ENCODE results near the gene ETFA.

The ETFA gene

DNA sequence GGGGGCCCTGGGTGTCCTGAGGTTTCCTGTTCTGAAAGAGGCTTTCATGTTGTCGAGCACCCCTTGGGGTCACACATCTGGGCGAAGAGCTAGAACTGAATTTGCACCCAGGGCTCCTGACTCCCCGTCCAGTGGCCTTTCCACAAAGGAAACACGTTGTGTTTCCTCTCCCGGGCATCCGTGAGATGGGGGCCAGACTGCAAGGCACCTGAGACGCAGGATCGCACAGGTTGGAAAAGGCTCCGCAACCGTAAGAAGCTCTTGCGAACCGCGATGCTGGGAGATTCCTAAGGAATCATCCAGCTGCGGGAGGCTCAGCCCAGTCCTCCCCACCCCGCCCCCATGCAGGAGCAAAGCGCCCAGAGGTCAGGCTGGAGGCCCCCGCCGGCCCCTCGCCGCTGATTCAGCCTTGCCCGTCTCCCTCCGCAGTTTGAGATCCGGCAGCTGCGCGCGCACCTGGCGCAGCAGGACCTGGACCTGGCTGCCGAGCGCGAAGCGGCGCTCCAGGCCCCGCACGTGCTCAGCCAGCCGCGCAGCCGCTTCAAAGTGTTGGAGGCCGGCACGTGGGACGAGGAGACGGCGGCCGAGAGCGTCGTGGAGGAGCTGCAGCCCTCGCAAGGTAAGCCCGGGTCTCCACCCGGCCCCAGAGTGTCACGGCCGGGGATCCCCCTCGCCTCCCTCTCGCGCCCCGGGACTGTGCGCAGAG, 119.6 kb downstream of the ETFA start:
- DNase-seq: no peak

DNA sequence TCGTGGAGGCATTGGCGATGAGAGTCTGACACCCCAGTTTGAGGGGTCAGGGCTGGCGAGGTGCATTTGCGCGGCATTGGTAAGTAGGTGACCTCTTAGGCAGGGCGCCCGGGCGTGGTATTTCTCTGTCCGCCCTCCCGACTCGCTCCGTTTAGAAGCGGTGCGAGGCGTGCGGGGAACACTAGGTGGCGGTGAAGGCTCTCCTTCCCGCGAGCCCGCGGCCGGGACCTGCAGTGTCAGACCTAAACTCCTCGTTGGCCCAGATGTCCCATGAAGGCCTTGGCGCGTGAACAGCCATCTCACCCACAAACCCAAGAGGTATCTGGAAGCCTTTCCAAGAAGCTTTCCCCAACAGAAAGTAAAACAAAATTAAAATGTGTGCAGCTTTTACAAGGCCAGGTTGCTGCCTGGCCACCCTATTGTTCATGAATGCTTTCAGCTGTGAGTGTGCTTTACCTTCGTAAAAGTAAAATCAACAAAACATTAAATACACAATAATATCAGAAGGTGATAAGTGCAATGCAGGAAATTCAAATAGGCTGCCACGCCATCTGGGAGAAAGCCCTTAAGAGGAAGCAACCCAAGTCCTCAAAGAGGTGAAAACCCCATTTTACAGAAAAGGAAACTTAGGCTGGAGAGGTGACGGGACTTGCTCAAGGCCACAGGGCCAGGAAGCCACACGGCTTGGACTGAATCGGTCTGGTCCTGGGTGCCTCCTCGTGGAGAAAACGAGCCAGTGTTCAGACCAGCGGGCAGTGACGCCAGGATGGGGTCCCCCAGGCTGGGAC, 120.3 kb downstream of the ETFA start:
- DNase-seq: no peak

DNA sequence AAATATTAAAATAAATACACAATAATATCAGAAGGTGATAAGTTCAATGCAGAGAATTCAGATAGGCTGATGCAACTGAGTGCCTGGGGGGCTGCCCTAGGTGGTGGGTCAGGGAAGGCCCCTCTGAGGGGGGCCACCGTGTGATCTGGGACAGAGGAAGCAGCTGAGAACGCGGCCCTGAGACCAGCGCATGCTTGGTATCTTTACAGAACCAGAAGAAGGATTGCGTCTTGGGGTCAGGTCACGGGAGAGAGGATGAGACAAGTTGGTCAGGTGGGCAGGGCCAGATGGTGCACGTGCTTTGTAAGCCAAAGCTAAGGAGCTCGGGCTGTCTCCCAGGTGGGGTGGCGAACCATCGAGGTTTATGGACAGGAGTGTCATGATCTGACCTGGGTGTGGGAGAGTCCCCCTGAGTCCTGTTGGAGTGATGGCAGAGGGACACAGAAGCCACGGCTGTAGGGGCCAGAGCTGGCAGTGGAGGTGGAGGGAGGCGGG, 121.2 kb downstream of the ETFA start:
- DNase-seq: no peak

DNA sequence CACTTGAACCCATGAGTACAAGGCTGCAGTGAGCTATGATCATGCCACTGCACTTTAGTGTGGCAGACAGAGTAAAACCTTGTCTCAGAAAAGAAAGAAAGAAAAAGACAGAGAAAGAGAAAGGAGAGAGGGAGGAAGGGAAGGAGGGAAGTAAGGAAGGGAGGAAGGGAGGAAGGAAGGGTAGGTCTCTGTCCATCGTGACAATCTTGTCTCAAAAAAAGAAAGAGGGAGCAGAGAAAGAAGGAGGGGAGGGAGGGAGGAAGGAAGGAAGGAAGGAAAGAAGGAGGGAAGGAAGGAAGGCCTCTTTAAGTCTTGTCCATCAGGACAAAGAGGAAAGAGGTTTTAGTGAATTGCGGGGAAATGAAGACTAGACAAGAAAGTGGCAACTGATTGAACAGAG, 122.2 kb downstream of the ETFA start:
- DNase-seq: no peak

DNA sequence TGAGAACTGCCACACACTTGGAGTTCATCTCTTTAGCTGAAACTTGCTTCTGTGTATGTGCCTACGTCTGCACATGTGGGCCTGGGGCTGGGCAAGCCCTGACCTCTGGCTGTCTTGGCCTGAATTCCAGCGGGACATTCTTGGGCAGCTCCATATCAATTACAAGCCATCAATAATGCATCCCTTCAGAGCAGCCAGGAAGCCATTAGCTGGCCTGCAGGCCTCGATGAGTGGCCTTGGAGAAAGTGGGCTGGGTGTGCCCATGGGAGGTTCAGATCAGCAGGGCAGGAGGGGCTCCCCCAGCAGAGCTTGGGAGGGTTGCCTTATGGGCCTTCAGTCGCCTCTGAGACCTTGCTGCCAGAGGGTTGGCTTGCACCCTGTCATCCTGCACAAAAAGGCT, 124.1 kb downstream of the ETFA start:
- no peak for DNase-seq

DNA sequence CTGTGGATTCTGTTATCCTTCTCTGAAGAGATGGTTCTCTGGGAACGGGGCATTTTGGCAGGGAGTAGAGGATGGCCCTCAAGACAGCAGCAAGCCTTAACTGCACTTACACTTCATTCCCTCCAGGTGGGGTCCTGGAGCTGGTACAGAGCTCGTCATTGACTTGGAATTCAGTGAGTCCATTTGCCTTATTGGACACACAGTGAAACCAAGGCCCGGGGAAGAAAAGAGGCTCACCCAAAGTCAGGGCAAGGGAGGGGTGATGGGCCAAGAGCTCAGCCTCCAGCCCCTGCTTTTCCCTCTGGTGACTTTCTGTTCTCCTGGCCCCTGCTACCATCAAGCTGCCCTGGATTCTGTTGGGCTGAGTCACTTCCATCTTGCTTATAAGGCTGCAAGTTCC, 125.6 kb downstream of the ETFA start:
- DNase-seq: no peak

DNA sequence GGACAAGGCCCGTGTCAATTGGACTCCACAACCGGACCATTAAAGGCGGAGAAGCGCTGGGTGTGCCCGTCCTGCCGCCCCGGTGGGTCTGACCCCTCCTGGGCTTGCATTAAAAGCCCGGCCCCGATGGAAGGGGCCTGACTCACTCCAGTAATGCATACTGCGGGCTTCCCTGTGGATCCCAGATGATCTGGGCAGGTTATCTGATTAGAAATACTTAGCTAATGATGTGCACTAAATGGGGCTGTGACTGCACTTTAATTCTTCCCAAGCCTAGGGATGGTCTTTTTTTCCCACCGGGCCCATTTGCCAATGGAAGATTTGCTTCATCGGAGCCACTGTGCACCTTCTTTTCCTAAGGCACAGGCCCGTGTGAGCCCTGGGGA, 126.6 kb downstream of the ETFA start:
- DNase-seq: no peak

DNA sequence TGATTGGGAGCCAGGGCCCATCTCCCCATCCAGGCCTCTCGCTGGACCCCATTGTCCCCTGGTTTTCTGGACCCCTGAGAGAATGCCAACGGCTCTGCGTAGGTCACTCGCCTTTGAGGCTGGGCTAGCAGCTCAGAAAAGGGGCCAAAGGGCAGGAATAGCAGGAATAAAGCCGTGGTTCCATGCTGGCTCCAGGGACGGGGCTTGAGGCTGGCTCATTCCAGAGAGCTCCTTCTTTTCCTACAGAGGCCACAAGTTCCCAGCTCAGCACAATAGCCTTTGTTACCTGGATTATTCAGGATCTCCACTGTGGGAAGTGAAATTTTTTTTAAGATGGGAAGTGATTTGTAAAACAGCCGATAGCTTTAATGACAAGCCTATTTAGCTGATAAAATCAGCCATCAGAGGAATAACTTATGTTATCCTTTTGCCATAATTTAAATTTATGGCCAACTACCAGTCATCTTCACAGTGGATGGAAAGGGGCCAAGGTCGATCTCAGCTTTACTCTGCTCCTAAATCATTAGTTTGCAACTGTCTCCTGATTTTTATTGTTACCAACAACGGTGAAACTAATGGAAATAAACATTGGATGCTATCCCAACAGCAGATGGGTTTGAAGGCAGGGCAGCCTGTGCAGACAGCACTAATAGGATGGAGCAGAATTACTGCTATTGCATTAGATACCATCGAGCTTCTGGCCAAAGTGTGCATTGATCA, 127.2 kb downstream of the ETFA start:
- no peak for DNase-seq

DNA sequence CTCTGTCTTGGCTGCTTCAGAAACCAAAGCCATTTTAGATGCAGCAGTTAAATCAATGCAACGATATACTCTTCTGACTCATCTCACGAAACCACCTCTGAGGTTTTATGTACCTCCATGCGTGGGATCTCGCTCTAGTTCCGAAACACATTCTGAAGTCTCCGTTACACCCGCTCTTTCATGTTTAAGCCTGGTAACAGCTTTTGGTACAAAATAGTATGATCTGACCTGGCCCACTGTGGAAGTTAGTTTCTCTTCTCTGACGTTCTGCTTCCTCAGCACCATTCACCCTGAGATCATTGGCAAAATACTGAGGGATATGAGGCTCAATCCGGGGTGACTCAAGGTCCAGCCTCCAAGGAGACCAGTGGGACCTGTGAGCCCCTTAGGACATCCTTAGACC, 129.6 kb downstream of the ETFA start:
- no peak for DNase-seq

DNA sequence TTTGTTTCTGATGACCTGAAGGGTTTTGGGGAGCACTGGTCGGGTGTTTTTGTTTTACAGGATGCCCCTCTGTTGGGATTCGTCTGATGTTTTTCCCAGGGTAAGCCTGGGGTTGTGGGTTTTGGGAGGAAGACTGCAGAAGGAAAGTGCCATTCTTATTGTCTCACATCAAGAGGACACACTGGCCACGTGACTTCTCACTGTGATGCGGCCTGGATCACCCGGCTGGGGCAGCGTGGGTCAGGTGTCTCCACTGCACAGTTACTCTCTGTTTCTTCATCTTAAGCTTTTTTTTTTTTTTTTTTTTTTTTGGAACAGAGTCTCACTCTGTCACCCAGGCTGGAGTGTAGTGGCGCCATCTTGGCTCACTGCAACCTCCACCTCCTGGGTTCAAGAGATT, 130.9 kb downstream of the ETFA start:
- DNase-seq: no peak

DNA sequence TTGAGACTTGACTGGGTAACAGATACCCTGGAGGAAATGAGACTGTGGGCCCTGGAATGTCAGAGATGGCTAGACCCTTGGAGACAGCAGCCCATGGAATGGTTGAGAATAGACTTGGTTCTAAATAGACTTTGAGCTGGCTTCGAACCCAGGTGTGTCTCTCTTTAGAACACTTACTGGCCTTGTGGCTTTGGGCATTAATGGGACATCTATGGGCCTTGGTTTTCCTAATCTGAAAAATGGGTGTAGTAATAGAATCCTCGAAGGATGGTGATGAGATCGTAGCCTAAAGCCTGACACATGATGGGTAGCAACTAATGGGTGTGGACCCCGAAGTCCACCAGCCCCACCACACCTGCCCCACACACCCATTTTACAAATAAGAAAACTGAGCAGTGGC, 132.2 kb downstream of the ETFA start:
- DNase-seq: no peak

DNA sequence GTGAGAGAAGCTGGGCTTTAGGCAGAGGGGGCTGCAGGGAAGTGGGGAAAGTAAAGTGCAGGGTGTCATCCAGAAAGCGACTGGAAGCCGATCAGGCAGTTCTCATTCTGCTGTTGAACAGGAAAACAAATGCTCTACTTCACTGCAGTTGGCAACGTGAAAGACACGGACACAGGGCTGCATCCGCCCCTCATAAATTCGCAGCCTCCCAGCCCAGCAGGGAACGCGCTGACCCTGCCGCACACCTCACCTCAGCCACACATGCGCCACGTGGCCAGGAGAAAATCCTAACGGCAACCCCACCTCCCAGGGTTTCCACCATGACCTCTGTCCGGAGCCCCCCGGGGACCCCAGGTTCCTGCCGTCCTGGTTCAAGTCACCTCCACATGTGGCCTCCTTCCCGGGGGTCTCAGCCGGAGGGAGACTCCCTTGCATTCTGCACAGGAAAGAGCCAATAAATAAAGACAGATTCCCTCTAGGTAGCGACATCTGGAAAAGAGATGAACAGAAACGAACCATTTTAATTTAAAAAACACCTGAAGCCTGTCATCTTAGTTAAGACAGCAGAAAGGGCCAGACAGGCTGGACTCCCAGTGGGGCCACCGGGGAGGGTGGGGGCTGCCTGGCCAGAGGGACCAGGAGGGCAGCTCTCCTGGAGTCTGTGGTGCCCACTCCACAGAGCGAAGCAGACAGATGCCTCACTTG, 132.8 kb downstream of the ETFA start:
- DNase-seq: no peak

DNA sequence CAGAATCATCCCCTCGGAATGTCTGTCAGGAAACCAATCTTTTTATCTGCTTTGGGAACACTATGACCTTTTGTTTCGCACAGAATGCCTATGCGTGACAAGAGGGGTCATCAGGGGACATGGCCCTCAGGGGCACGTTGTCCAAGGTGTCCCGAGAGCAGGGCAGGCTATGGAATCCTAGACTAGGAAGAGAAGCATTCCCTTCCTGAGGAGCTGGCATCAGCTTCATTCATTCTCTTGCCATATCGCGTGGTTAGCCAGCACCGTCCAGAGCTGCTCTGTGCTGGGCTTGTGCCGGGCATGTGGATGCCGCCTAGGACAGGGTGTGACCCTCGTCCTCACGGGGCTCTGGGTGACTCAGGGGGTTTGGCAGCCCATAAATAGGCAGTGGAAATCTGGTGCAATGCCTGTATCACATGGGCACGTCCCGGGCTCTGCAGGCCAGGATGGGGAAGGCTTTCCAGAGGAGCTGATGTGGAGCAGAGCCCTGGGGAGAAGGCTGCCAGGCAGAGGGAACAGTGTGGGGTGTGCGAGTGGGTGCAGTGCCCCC, 133.7 kb downstream of the ETFA start:
- DNase-seq: no peak

DNA sequence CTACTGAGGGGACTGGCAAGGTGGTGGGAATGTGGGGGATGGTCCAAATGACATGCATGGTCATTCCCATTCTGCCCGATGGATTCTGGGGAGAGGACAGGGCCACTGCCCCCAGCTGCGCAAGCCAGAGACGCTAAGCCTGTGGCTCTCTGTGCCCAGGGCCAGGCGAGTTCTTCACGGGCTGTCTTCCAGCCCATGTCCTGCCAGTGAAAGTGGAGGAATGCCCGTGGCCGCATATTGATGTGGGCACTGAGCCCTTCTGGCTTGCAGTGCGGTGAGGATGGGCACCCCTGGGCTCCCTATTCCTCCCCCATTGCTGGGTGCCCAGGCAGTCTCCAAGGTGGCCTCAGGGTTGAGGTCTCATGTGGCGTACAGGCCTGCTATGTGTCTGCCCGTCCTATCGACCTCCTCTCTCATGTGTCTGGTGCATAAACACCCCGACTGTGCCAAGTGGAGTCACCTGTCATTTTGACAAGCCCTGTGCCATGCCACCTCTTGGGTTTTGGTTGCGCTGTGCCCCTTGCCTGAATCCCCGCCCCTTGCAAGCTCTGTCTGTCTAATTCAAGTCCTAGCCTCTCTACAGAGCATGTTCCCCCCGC, 134.7 kb downstream of the ETFA start:
- no peak for DNase-seq

DNA sequence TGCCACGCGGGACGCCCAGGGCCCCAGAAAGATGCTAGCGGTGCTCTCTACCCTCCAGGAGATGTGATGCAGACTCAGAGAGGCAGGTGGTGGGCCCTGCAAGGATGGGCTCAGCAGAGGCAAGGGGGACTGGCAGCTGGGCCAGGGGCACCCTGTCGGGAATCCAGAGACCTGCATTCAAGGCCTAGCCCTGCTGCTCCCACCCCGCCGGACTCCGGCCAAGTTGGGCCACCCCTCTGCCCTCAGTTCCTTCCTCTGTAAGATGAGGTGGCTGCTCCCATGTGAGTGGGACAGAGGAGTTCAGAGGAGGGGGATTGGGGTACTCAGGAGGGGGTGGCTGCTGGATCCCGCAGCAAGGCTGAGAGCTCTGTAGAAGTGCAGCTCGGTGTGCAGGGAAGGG, 135.2 kb downstream of the ETFA start:
- DNase-seq: no peak

DNA sequence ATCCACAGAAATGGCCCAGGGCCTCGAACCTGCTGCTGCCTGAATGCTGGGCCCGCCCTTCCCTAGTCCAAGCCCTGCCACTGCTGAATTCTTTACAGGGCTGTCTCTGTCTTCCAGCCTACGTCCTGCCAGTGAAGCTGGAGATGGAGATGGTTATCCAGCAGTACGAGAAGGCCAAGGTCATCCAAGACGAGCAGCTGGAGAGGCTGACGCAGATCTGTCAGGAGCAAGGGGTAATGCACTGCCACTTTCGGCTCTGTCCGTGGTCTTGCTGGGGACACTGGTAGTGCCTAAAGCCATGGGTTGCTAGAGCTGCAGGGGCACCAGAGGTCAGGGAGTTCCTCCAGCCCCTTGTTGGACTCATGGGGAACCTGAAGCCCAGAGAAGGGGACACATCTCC, 135.8 kb downstream of the ETFA start:
- no peak for DNase-seq

DNA sequence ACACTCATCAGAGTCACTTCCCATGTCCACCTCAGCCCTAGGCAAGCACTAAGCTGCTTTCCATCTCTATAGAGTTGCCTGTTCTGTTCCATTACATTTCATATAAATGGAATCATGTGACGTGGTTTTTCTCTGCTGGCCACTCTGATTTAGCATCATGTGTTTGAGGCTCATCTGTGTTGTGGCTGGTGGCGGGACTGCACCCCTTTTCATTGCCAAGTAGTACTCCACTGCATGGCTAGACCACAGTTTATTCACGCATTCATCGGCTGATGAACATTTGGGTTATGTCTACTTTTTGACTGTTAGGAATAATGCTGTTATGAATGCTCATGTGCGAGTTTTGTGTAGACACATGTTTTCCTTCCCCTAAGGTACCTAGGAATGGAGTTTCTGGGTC, 136.6 kb downstream of the ETFA start:
- no peak for DNase-seq

DNA sequence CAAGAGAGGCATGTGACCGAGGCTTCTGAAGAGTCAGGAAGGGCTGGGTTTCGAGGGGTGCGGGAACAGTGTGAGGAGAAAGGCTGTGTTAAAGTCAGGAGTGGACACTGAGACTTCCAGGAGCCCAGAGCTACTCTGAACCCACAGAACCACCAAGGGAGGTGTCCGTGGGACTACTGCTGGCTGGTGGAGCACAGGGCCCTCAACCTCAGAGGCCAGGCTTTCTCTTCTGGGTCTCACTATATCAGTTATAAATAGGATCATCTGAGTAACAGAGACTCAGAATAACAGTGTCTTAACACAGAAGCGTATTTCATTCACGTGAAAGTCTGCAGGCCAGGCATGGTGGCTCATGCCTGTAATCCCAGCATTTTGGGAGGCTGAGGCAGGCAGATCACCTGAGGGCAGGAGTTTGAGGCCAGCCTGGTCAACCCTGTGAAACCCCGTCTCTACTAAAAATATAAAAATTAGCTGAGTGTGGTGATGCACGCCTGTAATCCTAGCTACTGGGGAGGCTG, 137.9 kb downstream of the ETFA start:
- DNase-seq: no peak

DNA sequence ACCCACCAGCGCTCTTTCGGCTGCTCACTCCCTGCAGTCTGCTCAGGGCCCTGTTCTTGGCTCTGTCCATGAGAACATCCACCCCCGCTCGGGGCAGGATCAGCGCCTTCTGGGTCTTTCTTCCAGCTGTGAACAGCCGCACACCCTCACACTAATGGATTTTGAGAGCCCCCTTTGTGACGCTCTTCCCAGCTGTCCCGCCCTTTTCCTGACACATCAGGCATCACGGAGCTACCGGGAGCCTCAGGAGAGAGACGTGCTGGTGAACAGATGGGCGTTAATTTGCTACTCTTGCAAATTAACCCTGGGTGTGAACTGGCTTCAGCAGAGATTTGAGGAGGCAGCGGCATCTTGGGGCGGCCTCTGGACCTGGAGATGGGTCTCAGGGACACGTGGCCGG, 138.5 kb downstream of the ETFA start:
- no peak for DNase-seq

DNA sequence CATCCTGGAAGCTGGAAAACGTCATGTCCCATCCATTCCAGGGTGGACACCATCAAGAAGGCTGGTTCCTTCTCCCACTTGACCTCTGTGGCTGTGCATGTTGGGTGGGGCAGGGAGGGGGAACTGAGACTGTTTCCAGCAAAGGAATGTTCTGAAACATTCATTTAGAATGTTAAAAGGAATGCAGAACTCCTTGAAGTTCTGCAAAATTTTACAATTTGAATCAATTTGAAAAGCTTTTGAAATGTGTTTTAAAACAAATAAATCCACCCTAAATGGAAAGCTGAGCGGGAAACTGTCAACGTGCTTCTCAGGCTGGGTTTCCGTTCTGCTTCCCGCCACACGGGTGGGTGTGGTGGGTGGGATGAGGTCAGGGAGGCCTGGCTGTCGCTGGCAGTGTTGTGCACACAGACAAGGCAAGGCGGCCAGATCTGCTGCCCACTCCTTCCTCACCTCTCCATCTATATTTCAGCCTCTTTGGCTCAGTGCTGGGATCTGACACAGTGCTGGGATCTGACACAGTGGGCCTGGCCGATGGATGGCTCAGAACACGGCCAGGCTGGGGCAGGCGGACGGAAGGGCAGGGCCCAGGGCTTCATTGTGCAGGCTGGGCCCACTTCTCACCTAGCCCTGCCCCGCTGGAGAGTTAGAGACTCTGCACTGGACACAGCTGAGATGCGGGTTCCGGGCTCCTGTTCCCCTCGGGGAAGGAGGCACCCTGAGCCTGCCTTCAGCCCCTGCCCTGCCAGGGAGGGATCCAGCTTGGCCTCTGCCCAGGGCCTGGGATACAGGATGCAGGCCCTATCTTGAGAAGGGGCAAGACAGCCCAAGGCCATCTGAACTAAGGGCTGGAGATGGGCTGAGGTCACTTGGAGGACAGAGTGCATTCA, 141.1 kb downstream of the ETFA start:
- no peak for DNase-seq

DNA sequence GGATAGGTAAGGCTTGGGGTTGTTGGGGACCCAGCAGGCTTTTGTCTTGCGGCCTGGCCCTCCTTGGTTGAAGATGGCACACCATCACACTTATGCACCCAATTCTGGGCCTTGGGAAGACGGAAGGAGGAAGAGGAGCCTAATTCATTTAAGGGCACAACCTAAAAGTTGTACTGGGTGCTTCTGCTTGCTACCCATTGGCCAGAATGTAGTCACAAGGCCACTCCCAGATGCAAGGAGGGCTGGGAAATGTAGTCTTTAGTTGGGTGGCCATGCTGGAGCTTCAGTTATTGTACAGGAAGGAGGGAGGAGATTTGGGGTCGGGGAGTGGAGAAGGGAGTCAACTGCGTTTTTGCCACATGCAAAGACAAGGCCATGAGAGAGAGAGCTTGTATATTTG, 142.3 kb downstream of the ETFA start:
- no peak for DNase-seq
